Activated T-cell treated with anti-CD3 and anti-CD28 coated beads for 24 hours (primary cell): ENCODE measurements around the gene SOHLH2.

Source experiments
- DNase-seq: peaks from one replicate; pipeline ENCODE4 v3.0.0-alpha.2; 2020; ENCODE audit warnings: low read depth

The SOHLH2 gene

GRCh38 chr13:36214163-36214921 is at the start of gene SOHLH2:
Gene SOHLH2 (minus strand): TSS chr13:36214556. CDS start chr13:36214526, 30 bp downstream.
- DNase-seq, result no peak

GRCh38 chr13:36261976-36262375 is 47.6 kb upstream of the SOHLH2 start:
- no peak for DNase-seq

- DNase-seq, result no peak
These were observed 46.7 kb upstream of the SOHLH2 start for GRCh38 chr13:36261011-36261410.

- DNase-seq, result no peak
These were observed 45.2 kb upstream of the SOHLH2 start for GRCh38 chr13:36259361-36260137.

- DNase-seq, result no peak
These were observed 44.5 kb upstream of the SOHLH2 start for GRCh38 chr13:36258831-36259230.

- DNase-seq, result no peak
These were observed 37.2 kb upstream of the SOHLH2 start for GRCh38 chr13:36251526-36251925.

GRCh38 chr13:36251017-36251416 is 36.7 kb upstream of the SOHLH2 start:
- DNase-seq, result no peak

- no peak for DNase-seq
These were observed 34.3 kb upstream of the SOHLH2 start for GRCh38 chr13:36248700-36249099.

- DNase-seq, result no peak
These were observed 30.6 kb upstream of the SOHLH2 start for GRCh38 chr13:36244990-36245389.

GRCh38 chr13:36244073-36244472 is 29.7 kb upstream of the SOHLH2 start:
- DNase-seq, result no peak

- DNase-seq, result no peak
These were observed 28.4 kb upstream of the SOHLH2 start for GRCh38 chr13:36242761-36243160.

- DNase-seq, result no peak
These were observed 16.9 kb upstream of the SOHLH2 start for GRCh38 chr13:36231236-36231635.

- DNase-seq, result no peak
These were observed 10.4 kb upstream of the SOHLH2 start for GRCh38 chr13:36224730-36225129.

- no peak for DNase-seq
These were observed 5.5 kb upstream of the SOHLH2 start for GRCh38 chr13:36219883-36220282.

GRCh38 chr13:36217456-36217855 is 3.1 kb upstream of the SOHLH2 start:
- DNase-seq, result no peak

GRCh38 chr13:36212789-36213188 is 1.6 kb downstream of the SOHLH2 start:
- no peak for DNase-seq

- DNase-seq, result no peak
These were observed 2.8 kb downstream of the SOHLH2 start for GRCh38 chr13:36211567-36211966.

- no peak for DNase-seq
These were observed 3.6 kb downstream of the SOHLH2 start for GRCh38 chr13:36210738-36211137.

- no peak for DNase-seq
These were observed 6.7 kb downstream of the SOHLH2 start for GRCh38 chr13:36207672-36208071.

- no peak for DNase-seq
These were observed 21.1 kb downstream of the SOHLH2 start for GRCh38 chr13:36193151-36193855.

GRCh38 chr13:36192166-36192565 is 22.2 kb downstream of the SOHLH2 start:
- no peak for DNase-seq

GRCh38 chr13:36190771-36191170 is 23.6 kb downstream of the SOHLH2 start:
- DNase-seq, result no peak

GRCh38 chr13:36188441-36188840 is 25.9 kb downstream of the SOHLH2 start:
- DNase-seq, result no peak
